Heart left ventricle (tissue), 16 donors: ENCODE data around the gene C13orf46. TPM values are rescaled to one million over a fixed set of nuclear protein-coding genes. Genes with fewer than 3 reads are reported as not detected.

Experiments
- ATAC-seq, 4 donors: fragments of 200-7000 bp; cut with Tn5 transposase; one replicate each; pipeline ENCODE4 v1.9.1; 2020 to 2022; ENCODE audit warnings: moderate library complexity in 4 of 4, mild to moderate bottlenecking in 3 of 4, moderate number of reproducible peaks in 1 of 4
- DNase-seq, 5 donors: peaks; one replicate each; pipeline ENCODE4 v3.0.0-alpha.2; 2020
- H3K27ac ChIP-seq, 12 donors: fragments of 200-600 bp; sonication (generic) in 4 of 12; one replicate each; pipeline versions ENCODE4 v1.5.0 to v1.8.0; 2016 to 2022; ENCODE audit warnings: mild to moderate bottlenecking in 2 of 12
- H3K27me3 ChIP-seq, 9 donors: fragments of 200-600 bp; sonication (generic) in 2 of 9; one replicate each; pipeline versions ENCODE4 v1.5.1 to v1.8.0; 2016 to 2022; ENCODE audit warnings: mild to moderate bottlenecking in 3 of 9
- H3K36me3 ChIP-seq, 9 donors: fragments of 200-600 bp; sonication (generic) in 2 of 9; one replicate each; pipeline versions ENCODE4 v1.5.0 to v1.8.0; 2018 to 2022; ENCODE audit warnings: mild to moderate bottlenecking in 2 of 9
- H3K4me1 ChIP-seq, 12 donors: fragments of 200-600 bp; sonication (generic) in 4 of 12; one replicate each; pipeline versions ENCODE4 v1.5.0 to v1.8.0; 2016 to 2022; ENCODE audit warnings: mild to moderate bottlenecking in 3 of 12
- H3K4me3 ChIP-seq, 12 donors: fragments of 200-600 bp; sonication (generic) in 4 of 12; one replicate each; pipeline versions ENCODE4 v1.5.0 to v1.8.0; 2017 to 2022; ENCODE audit warnings: mild to moderate bottlenecking in 9 of 12, moderate library complexity in 4 of 12
- H3K9me3 ChIP-seq, 12 donors: fragments of 200-600 bp; sonication (generic) in 4 of 12; one replicate each; pipeline versions ENCODE4 v1.5.0 to v1.8.0; 2016 to 2022; ENCODE audit warnings: mild to moderate bottlenecking in 1 of 12
- CTCF ChIP-seq, 12 donors: fragments of 200-600 bp; sonication (generic) in 4 of 12; IDR thresholded peaks; one replicate each; pipeline versions ENCODE4 v1.5.0 to v1.8.0; 2018 to 2022; ENCODE audit warnings: antibody characterized with exemption in 12 of 12, mild to moderate bottlenecking in 5 of 12
- POLR2A ChIP-seq, 2 donors: fragments of 450-650 bp; IDR thresholded peaks; one replicate each; pipeline ENCODE4 v1.6.1; 2017; ENCODE audit warnings: antibody characterized with exemption in 2 of 2, mild to moderate bottlenecking in 2 of 2, moderate library complexity in 2 of 2
- WGBS, 4 donors: extraction: QIAGEN DNeasy Blood & Tissue Kit in 2 of 4; methylation state at CpG; one replicate each; pipeline versions ENCODE4 v1.1.5 to v1.1.7; 2013 to 2018; 5-methylcytosine and 5-hydroxymethylcytosine counted together
- intact Hi-C, 10 donors: fragments of 100-400 bp; cut with DNase I; formaldehyde crosslinking; loops; one replicate each; pipeline versions ENCODE4 v1.11.1 to v1.14.2; 2022
- polyA plus RNA-seq, 2 donors: library from polyadenylated mRNA; stranded (reverse); fragments of 200-250 nt; gene quantifications; one replicate each; pipeline ENCODE4 v1.2.3, GENCODE V29; 2013
- total RNA-seq, 9 donors: library from RNA; depleted of rRNA in 2 of 9; stranded (reverse); fragments of >200 nt in 2 of 9; fragmentation: NEBNext Ultra II Directional in 3 of 9; extraction: Animal tissue kit (Norgen Biotek cat#: 25700) in 3 of 9; gene quantifications; one replicate each; pipeline versions ENCODE4 v1.1.0 to v1.2.4, GENCODE V29; 2016 to 2023
- donor health status: ischemic (EF 13 %, LVEDD 7.1; RV severe dilation, severe dysfunction).
- donor health status: healthy with polysubstance abuse.
- donor health status: DM: no; HTN: yes; CAD: no.
- donor health status: DM: no; HTN: no; CAD: no.
- donor health status: ischemic (EF 25% LVEDD 6.9; RV normal size, moderate dysfunction).
- donor health status: ischemic (EF 25% LVEDD 5.7; RV mildly dilated, moderate dysfunction).
- donor health status: healthy.
- donor health status: DM: yes; HTN: yes; CAD: no.
- donor health status: ischemic (EF 35%, LVEDD 5.7; RV mildly dilated, moderate dysfunction).
- donor health status: nonischemic (EF 11% LVEDD 7.7; RV severe dilation, severe dysfunction).
- donor health status: DM: yes; HTN: yes; CAD: no.
- donor health status: PGD.
- donor health status: ischemic (EF 29% LVEDD 5.4; RV normal size, mild dysfunction).
- donor health status: nonischemic (EF 23%, LVEDD 6.1; RV moderate dilation, normal function).

Gene C13orf46
- total and polyA plus RNA-seq, 11 donors: 0.07 to 3.1 (median 0.28) TPM; not detected in 1

DNA sequence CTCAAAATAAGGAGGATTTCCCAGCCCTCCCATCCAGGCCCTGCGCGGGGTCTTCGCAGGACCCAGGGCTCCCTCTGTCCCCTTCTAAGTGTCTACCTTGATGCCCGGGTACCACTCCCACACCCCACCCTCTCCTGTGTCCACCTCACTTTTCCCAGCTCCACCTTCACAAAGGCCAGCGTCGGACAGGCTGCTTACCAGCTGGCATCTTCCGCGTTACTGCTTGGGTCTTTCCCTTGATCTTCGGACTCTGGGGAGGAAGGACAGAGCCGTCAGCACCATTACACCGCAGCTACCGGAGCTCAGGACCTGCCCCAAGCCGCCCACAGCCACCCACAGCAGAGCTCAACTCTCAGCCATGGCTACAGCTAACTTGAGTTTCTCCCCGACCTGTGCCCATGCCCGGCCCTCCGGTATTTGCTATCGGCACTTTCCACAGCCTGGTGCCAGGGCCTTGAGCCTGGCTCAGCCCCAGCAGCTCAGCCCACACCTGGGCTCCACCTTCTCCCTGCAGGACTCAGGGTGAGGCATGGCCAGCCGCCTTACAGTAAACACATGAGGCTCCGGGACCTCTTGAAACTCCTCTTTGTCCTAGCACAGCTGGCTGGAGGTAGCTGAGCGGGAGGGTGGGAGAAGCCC is 3.8 kb downstream of the C13orf46 start:
- WGBS, 4 donors: 83 to 92% (median 86%) methylated on average over 18 to 20 of the region's 20 CpGs
- Histone ChIP-seq H3K9me3 (no peaks in the 10 kb centered on the region), H3K27ac (peak overlapping the region in 5 of 12 donors; percentile 32 to 80 (median 76)), H3K4me1 (peaks cover 0 to 21% (median 7%) of the 10 kb centered on the region in 12 donors), H3K27me3 (no peaks in the 10 kb centered on the region), H3K4me3 (no peak overlapping the region), H3K36me3 (peaks cover 0 to 23% (median 0%) of the 10 kb centered on the region in 9 donors)
- peak in 2 of 5 donors; percentile 36 to 55 for DNase-seq
- no peak for TF ChIP-seq POLR2A (IDR thresholded peaks at IDR 0.05)
- TF ChIP-seq CTCF (IDR thresholded peaks at IDR 0.05): no peak
- intact Hi-C loops: no loop called here
- ATAC-seq: peak; percentile 8 to 38 (median 12)

DNA sequence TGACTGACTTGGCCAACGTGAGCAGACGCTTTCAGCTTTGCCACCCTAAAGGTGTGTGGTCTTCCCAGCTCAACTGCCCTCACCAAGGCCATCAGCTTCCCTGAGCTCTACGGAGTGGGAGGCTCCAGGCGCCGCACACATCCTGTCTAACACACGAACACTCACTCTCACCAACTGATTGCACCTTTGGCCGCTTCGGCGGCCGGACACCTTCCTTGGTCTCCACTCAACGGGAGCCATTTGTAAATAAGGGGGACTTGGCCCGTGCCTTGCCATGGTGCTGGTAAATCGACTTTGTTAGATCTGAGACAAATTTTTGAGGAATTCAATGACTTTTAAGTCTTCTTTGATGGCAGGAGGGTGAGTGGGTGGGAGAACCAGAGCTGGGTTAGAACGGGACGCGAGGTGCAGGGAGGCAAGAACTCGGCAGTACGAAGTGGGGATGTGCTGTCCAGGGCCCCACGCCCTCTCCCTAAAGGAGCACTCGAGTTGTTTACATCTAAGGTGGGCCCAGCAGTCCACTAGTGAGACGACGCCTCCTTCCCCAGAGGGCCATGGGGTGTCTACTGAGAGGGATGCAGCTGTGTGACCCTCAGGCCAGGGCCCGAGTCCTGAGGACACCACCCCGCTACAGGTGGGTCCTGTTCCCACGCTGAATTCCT is 4.4 kb downstream of the C13orf46 start:
- TF ChIP-seq CTCF (IDR thresholded peaks at IDR 0.05) (no peak), POLR2A (IDR thresholded peaks at IDR 0.05) (no peak)
- 93 to 96% (median 95%) methylated on average over 22 to 25 of the region's 25 CpGs for WGBS, 4 donors
- peaks cover 0 to 21% (median 7%) of the 10 kb centered on the region in 12 donors for H3K4me1 ChIP-seq
- ATAC-seq (no peak), DNase-seq (peak in 2 of 5 donors; percentile 6 to 40)
- H3K4me3 ChIP-seq: no peak overlapping the region
- H3K27me3 ChIP-seq: no peaks in the 10 kb centered on the region
- H3K36me3 ChIP-seq: peaks cover 0 to 17% (median 0%) of the 10 kb centered on the region in 9 donors
- H3K9me3 ChIP-seq: no peaks in the 10 kb centered on the region
- H3K27ac ChIP-seq: no peak overlapping the region
- intact Hi-C loops: no loop called here

DNA sequence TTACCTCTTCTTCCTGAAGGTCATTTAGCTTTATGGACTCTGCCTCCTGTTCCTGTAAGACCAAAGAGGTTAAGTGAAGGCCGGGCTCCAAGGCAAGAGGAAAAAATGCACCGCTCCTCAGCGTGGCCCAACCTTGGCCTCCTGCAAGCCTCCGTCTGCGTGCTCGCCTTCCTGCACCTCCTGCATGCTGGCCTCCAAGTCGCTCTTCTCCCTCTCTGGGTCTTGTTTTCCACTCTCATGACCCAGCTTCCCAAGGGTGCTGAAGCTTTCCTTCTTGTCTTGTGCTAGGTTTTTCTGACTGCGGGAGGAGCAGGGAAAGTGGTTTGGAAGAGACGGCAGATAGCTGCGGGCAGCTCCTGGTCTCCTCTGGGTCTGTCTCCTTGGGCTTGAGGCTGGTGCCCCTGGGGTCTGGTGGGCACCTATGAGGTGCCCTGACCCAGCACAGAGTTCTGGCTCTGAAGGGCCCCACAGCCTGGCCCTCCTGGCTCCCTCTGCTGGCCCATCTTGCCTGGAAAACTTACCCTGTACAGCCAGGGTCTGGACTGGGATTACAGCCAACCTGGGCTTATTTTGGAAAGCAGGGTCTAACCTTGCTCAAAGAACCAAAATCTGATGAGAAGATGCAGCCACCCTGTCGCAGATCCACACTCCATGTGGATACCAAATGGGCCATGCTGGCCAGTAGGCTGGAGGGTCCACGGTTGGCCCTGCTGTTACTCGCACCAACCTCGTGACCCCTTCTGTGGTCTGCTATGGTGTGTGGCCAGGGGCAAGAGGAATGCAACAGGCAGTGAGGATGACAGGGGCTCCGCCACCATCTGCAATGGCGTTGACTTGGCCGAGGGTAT is 5.2 kb downstream of the C13orf46 start:
- DNase-seq (peak in 3 of 5 donors; percentile 15 to 25 (median 20)), ATAC-seq (no peak)
- intact Hi-C loops: no loop called here
- Histone ChIP-seq H3K4me3 (no peak overlapping the region), H3K9me3 (no peaks in the 10 kb centered on the region), H3K4me1 (peaks cover 0 to 21% (median 7%) of the 10 kb centered on the region in 12 donors), H3K27ac (peak overlapping the region in 1 of 12 donors; percentile 31), H3K36me3 (peaks cover 0 to 12% (median 0%) of the 10 kb centered on the region in 9 donors), H3K27me3 (no peaks in the 10 kb centered on the region)
- 93 to 98% (median 96%) methylated on average over 13 to 17 of the region's 17 CpGs for WGBS, 4 donors
- TF ChIP-seq CTCF (IDR thresholded peaks at IDR 0.05): no peak
- no peak for TF ChIP-seq POLR2A (IDR thresholded peaks at IDR 0.05)
